ENCODE results near the gene GORASP1. TPM values are rescaled to one million over a fixed set of nuclear protein-coding genes. Genes with fewer than 3 reads are reported as not detected.

The GORASP1 gene
- total RNA-seq, 8 experiments from 2014 or later = 25.9 to 67.3 (median 38.2) TPM

DNA sequence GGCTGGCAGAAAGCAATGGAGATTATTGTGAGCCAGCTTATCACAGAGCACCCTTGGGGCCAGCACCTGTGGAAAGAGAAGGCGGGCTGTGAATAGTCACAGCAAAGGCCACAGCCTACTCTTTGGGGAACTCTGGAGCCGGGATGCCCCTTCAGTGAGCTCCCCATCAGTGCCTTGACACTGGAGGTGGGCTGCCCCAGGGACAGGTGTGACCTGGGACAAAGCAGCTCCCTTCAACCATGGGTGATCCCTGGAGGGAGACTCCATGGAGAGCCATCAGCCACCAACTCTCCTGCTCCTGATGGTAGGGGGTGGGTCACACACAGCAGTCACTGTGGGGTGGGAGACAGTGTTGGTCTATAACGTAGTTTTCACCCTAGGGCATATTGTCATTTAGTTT lies 5.9 kb upstream of the GORASP1 start:
- Histone ChIP-seq H3K4me3 (no peak overlapping the region), H3K27ac (no peak overlapping the region), H3K4me1 (replicated peaks in 1 of 2) (peaks cover 1 to 2% of the 10 kb centered on the region in 2 donors)
- no peak for ATAC-seq (replicated peaks in 6 of 8)
- WGBS, 10 experiments = 50 to 100% (median 83%) methylated on average over 1 to 3 of the region's 3 CpGs; no CpG with 5 or more reads in 3 of the 10 experiments
- in situ Hi-C loops (cut with MboI; ENCODE audit: low pct_unique_long_range_greater_than_20kb in 2 of 9, low sequenced_read_pairs in 9 of 9, unreplicated experiment in 9 of 9) = loop anchor here in 2 of 9 experiments (10.0 to 25.0 kb wide), 2 partner anchors 172 to 174 kb away; partner anchors contain the start of gene CX3CR1 (in 2 of the 2)

DNA sequence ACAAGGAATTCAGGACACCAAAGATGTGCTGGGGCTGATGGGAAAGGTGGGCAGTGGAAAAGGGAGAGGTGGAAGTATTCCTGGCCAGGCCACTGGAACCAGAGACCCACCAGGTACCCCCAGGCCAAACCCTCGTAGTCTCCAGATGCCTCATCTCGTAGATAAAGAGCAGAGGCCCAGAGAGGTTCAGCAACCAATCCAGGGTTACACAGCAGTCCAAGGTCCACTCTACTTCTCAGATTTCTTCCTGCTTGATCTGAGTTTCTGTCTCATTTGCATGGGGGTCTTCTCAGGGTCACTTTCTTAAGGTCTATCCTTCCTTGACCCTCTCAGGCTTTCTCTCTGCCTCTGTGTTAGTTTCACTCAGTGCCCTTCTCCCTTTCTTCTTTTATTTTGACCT lies 5.1 kb upstream of the GORASP1 start:
- in situ Hi-C loops (cut with MboI; ENCODE audit: low pct_unique_long_range_greater_than_20kb in 2 of 9, low sequenced_read_pairs in 9 of 9, unreplicated experiment in 9 of 9) = loop anchor here in 2 of 9 experiments (10.0 to 25.0 kb wide), 2 partner anchors 172 to 175 kb away; partner anchors contain the start of gene CX3CR1 (in 2 of the 2)
- WGBS, 10 experiments = 50 to 93% (median 66%) methylated on average over 1 to 2 of the region's 2 CpGs; no CpG with 5 or more reads in 6 of the 10 experiments
- no peak overlapping the region for H3K4me3 ChIP-seq
- peaks cover 2 to 3% of the 10 kb centered on the region in 2 donors for H3K4me1 ChIP-seq (replicated peaks in 1 of 2)
- ATAC-seq (replicated peaks in 6 of 8) = no peak
- H3K27ac ChIP-seq = no peak overlapping the region

DNA sequence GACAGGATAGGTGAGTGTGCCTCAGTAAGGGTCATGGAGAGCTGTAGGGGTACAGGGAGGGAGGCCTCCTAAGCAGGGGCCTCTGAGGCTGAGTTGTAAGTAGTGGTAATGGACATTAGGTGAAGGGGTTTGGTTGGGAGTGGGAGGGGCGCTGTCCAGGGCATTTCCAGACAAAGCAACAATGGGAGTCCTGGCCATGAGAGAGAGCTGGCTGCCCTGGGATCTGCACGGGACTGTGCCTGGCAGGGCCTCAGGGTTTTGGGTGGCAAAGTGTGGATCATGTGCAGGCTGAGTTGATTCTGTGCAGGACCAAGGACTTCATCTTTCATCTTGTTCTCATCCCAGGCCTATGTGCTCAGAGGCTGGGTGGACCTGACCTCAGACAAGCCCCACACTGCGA lies 4.7 kb upstream of the GORASP1 start:
- Histone ChIP-seq H3K27ac (no peak overlapping the region), H3K4me1 (replicated peaks in 1 of 2) (peaks cover 2 to 3% of the 10 kb centered on the region in 2 donors), H3K4me3 (no peak overlapping the region)
- in situ Hi-C loops (cut with MboI; ENCODE audit: low pct_unique_long_range_greater_than_20kb in 2 of 9, low sequenced_read_pairs in 9 of 9, unreplicated experiment in 9 of 9) = loop anchor here in 2 of 9 experiments (10.0 to 25.0 kb wide), 2 partner anchors 173 to 175 kb away; partner anchors contain the start of gene CX3CR1 (in 2 of the 2)
- no peak for ATAC-seq (replicated peaks in 6 of 8)
- WGBS, 10 experiments = 40 to 100% (median 72%) methylated on average over 1 to 3 of the region's 3 CpGs; no CpG with 5 or more reads in 7 of the 10 experiments

DNA sequence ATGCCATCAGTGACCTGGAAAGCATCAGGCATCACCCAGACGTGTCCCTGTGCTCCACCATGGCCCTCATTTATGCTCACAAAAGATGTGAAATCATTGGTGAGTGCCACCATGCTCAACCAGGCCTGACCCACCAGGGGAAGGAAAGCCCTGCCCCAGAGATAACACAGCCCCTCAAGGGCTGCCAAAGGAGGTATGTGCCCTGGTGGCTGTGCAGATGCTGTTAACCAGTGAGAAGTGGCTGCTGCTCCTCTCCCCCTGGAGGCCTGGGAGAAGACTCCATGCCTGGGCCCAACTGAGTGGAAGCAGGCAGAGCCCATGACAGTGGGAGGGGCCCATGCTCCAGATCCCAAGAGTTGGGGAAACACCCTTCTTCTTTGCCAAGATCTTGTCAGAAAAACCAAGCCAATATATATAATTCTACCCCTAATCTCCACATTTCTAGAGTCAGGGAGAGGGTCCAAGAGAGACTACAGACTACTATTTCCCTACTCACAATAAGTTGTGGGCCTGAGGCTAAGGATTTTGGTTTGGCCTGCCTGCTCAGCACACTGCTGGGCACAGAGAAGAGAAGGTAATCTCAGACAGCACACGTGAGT lies 2.7 kb upstream of the GORASP1 start:
- no peak overlapping the region for H3K4me3 ChIP-seq
- no peak for ATAC-seq (replicated peaks in 6 of 8)
- in situ Hi-C loops (cut with MboI; ENCODE audit: low pct_unique_long_range_greater_than_20kb in 2 of 9, low sequenced_read_pairs in 9 of 9, unreplicated experiment in 9 of 9) = loop anchor here in 2 of 9 experiments (10.0 to 25.0 kb wide), 2 partner anchors 175 to 177 kb away; partner anchors contain the start of gene CX3CR1 (in 2 of the 2)
- H3K4me1 ChIP-seq (replicated peaks in 1 of 2) = peaks cover 11 to 13% of the 10 kb centered on the region in 2 donors
- no peak overlapping the region for H3K27ac ChIP-seq
- WGBS, 10 experiments = 60% methylated on average over 1 of the region's 2 CpGs; no CpG with 5 or more reads in 9 of the 10 experiments

DNA sequence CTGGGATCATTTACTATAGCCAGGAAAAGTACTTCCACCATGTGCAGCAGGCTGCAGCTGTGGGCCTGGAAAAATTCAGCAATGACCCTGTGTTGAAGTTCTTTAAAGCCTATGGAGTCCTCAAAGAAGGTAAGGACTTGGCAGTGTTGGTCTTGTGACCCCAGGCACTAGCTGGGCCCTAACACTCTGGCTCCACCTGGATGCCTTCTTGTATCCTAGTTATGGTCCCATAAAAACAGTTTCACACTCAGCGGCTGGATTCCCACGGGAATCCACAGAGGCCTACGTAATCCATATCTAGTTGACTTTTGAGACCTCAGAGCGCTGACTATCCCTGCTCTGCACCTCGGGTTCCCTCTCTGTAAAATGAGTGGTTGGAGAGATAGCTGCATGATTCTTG lies 1.7 kb upstream of the GORASP1 start:
- 0 to 94% (median 79%) methylated on average over 1 to 4 of the region's 5 CpGs; no CpG with 5 or more reads in 4 of the 10 experiments for WGBS, 10 experiments
- ATAC-seq (replicated peaks in 6 of 8) = no peak
- in situ Hi-C loops (cut with MboI; ENCODE audit: low pct_unique_long_range_greater_than_20kb in 2 of 9, low sequenced_read_pairs in 9 of 9, unreplicated experiment in 9 of 9) = loop anchor here in 1 of 9 experiments (25.0 kb wide), 1 partner anchor 178 kb away; the partner anchor contains the start of gene CX3CR1
- peaks cover 11 to 14% of the 10 kb centered on the region in 2 donors for H3K4me1 ChIP-seq (replicated peaks in 1 of 2)
- H3K4me3 ChIP-seq = no peak overlapping the region
- no peak overlapping the region for H3K27ac ChIP-seq

DNA sequence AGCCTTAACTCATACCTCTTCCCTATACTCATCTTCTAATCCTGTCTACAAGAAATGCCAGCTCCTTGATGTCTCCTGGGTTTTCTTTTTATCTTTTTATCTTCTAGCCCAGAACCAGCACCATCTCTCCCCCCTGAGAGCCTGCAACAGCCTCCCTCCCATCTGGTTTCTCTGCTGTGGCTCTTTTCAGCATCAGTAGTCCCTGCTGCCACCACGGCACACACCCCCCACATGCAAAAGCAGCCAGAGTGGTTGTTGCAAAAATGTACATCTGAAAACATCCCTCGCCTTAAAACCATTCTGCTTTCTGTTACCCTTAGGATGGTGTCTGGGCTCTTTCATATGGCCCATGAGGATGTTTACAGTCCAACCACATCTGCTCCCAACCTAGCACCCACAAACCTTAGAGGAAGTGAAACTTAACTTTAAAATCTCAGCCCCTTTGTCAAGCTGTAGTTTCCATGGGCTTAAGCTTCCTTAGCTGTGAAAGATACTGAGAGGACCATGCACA lies 828 bp upstream of the GORASP1 start:
- 0 to 50% (median 0%) methylated on average over 1 to 2 of the region's 2 CpGs; no CpG with 5 or more reads in 3 of the 10 experiments for WGBS, 10 experiments

DNA sequence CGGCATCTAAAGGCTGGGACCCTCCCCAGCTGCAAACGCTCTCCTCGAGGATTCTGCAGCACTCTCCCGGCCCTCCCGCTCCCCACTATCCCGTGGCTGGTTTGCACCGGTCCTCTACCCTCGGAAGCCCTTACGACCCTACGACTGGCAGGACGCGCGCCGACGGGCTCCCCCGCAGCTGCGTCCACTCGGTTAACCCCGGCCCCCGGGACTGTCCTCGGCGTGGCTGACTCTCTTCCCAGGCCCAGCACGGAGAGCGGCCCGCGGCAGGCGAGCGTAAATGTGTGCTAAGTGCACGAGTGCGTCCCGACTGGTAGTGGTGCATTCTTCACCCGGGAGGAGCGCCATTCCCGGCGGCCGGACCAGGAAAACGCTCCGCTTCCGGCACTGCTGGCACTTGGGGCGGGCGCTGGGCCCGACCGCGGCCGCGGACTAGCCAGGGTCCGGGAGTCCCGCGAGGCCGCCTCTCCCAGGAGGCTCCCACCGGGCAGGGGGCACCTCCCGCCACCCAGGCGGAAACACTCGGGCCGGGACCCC lies 508 bp downstream of the GORASP1 start:
- Histone ChIP-seq H3K4me3 (peak overlapping the region; percentile 68 to 99 (median 89)), H3K27ac (peak overlapping the region; percentile 59 to 77), H3K4me1 (replicated peaks in 1 of 2) (peaks cover 11 to 14% of the 10 kb centered on the region in 2 donors)
- WGBS, 10 experiments = 0% methylated on average over 3 to 7 of the region's 55 CpGs; no CpG with 5 or more reads in 8 of the 10 experiments
- in situ Hi-C loops (cut with MboI; ENCODE audit: low pct_unique_long_range_greater_than_20kb in 2 of 9, low sequenced_read_pairs in 9 of 9, unreplicated experiment in 9 of 9) = loop anchor here in 1 of 9 experiments (25.0 kb wide), 1 partner anchor 180 kb away; the partner anchor contains the start of gene CX3CR1
- peak; percentile 43 to 66 (median 50) for ATAC-seq (replicated peaks in 6 of 8)

More for the DNA sequence above, 828 bp upstream of the GORASP1 start:
- no peak for ATAC-seq (replicated peaks in 6 of 8)
- Histone ChIP-seq H3K27ac (peak overlapping the region; percentile 59 to 77), H3K4me1 (replicated peaks in 1 of 2) (peaks cover 11 to 14% of the 10 kb centered on the region in 2 donors), H3K4me3 (peak overlapping the region; percentile 68 to 99 (median 89))
- in situ Hi-C loops (cut with MboI; ENCODE audit: low pct_unique_long_range_greater_than_20kb in 2 of 9, low sequenced_read_pairs in 9 of 9, unreplicated experiment in 9 of 9) = loop anchor here in 1 of 9 experiments (25.0 kb wide), 1 partner anchor 179 kb away; the partner anchor contains the start of gene CX3CR1

DNA sequence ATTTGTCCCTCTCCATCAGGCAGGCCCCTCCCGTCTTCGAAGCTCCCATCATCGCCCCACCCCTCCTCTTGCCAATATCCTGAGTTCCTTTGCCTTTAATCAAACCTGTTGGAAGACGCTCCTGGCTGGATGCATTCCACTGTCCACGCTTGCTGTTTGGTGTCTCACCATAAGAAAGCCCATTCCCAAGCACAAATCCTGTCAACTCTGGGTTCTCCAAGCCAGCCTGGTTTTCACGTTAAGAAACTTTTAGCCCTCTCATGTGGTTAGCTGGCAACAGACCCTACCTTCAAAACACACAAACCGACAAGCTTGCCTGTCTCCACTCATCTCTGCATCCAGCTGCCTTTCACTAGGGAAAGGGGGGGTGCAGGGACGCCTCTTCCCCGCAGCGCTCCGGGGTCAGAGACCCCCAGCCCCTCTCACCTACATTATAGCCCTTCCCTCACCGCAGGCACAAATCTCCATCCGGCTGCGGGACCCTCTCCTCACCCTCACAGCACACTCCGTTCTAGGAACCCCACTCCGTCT lies 1.1 kb downstream of the GORASP1 start:
- peak overlapping the region; percentile 59 to 77 for H3K27ac ChIP-seq
- WGBS, 10 experiments = 0 to 20% (median 3%) methylated on average over 1 to 6 of the region's 16 CpGs; no CpG with 5 or more reads in 2 of the 10 experiments
- in situ Hi-C loops (cut with MboI; ENCODE audit: low pct_unique_long_range_greater_than_20kb in 2 of 9, low sequenced_read_pairs in 9 of 9, unreplicated experiment in 9 of 9) = loop anchor here in 1 of 9 experiments (25.0 kb wide), 1 partner anchor 181 kb away; the partner anchor contains the start of gene CX3CR1
- peak overlapping the region; percentile 68 to 99 (median 89) for H3K4me3 ChIP-seq
- ATAC-seq (replicated peaks in 6 of 8) = no peak
- H3K4me1 ChIP-seq (replicated peaks in 1 of 2) = peaks cover 11 to 14% of the 10 kb centered on the region in 2 donors

DNA sequence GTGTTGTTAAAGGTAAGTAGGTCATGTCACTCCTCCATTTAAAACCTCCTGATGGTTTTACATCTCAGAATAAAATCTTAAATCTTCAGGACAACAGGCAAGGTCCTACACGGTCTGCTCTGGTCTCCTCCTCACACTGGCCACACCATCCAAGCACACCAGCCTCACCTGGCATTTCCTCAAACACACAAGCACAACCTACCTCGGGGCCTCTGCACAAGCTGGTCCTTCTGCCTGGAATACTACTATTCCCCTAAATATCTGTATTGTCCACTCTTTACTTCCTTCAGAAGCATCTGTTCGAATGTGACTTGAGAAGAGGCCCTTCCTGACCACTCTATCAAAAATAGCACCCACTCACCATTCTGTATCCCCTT lies 1.8 kb downstream of the GORASP1 start:
- Histone ChIP-seq H3K27ac (no peak overlapping the region), H3K4me1 (replicated peaks in 1 of 2) (peaks cover 11 to 14% of the 10 kb centered on the region in 2 donors), H3K4me3 (peak overlapping the region in 3 of 5 donors; percentile 68 to 89 (median 85))
- ATAC-seq (replicated peaks in 6 of 8) = no peak
- 80 to 100% (median 89%) methylated on average over 1 to 3 of the region's 3 CpGs; no CpG with 5 or more reads in 2 of the 10 experiments for WGBS, 10 experiments
- in situ Hi-C loops (cut with MboI; ENCODE audit: low pct_unique_long_range_greater_than_20kb in 2 of 9, low sequenced_read_pairs in 9 of 9, unreplicated experiment in 9 of 9) = loop anchor here in 1 of 9 experiments (25.0 kb wide), 1 partner anchor 182 kb away; the partner anchor contains the start of gene CX3CR1

DNA sequence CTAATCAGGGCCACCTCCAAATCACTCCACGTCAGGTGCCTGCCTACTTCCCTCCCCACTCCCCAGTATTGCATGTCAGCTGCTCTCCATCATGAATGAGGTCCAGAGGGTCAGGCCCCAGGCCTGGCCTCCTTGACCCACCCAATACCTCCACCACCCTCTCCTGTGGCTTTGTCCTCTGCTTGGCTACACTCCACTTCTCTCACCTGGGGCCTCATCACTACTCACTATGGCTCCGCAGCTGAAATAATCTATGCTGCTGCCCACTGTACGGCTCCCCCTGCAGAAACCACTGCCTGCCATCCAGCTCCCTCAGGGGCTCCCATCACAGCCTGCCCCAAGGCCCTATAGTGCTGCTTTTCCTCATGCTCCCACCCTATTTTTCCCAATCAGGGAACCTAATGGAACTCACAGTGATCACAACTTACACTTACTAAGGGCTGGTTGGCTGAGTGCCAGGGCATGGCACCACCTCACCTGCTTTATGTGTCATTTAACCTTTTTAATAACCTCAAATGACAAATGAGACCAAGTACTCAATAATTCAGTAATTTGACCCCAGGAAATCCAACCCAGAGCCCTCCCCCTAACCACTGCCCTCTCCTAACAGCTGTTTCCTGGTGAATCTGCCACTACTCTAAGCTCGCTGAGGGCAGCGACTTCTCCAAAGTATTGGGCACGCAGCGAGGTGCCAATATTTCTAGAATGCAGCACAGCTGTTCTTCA lies 2.3 kb downstream of the GORASP1 start:
- Histone ChIP-seq H3K4me3 (peak overlapping the region in 1 of 5 donors; percentile 68), H3K27ac (no peak overlapping the region), H3K4me1 (replicated peaks in 1 of 2) (peaks cover 11 to 14% of the 10 kb centered on the region in 2 donors)
- ATAC-seq (replicated peaks in 6 of 8) = no peak
- in situ Hi-C loops (cut with MboI; ENCODE audit: low pct_unique_long_range_greater_than_20kb in 2 of 9, low sequenced_read_pairs in 9 of 9, unreplicated experiment in 9 of 9) = loop anchor here in 1 of 9 experiments (25.0 kb wide), 1 partner anchor 182 kb away; the partner anchor contains the start of gene CX3CR1
- WGBS, 10 experiments = 93 to 100% (median 100%) methylated on average over 1 to 5 of the region's 7 CpGs; no CpG with 5 or more reads in 4 of the 10 experiments

DNA sequence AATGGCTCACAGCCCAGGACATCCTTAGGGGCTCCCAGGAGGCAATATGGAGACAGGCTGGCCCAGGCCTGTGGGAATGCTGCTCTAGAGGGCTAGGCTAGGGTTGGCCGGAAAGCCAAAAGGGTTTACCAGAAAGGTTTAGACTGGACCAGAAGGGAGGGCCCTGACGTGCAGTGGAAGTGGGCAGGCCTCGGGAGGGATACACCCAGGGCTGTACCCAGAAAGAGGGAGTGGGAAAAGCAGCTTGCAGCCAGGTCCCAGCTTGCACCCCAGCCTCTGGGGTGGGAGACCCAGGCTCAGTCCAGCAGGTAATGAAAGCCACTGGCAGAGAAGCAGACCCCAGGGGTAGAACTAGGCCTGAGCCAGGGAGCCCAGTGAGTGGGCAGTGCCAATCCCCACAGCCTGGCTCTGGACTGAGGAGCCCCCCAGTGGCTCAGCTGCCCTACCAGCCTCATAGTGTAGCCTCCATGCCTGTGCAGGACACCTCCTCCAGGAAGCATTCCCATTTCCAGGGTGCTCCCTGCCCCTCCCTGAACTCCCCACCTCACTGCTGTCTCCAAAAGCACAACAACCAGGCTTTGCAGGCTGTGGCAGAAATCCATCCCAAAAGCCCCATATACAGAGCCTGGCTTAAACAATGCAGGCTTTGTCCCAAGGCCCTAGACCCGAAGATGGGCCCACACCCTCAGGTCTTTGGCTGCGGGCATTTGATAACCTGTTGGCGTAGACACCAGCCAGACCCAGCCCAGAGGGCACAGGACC lies 3.5 kb downstream of the GORASP1 start:
- no peak overlapping the region for H3K27ac ChIP-seq
- in situ Hi-C loops (cut with MboI; ENCODE audit: low pct_unique_long_range_greater_than_20kb in 2 of 9, low sequenced_read_pairs in 9 of 9, unreplicated experiment in 9 of 9) = loop anchor here in 1 of 9 experiments (25.0 kb wide), 1 partner anchor 183 kb away; the partner anchor contains the start of gene CX3CR1
- no peak overlapping the region for H3K4me3 ChIP-seq
- no peak for ATAC-seq (replicated peaks in 6 of 8)
- H3K4me1 ChIP-seq (replicated peaks in 1 of 2) = peaks cover 11 to 14% of the 10 kb centered on the region in 2 donors
- 80 to 100% (median 95%) methylated on average over 1 to 4 of the region's 6 CpGs; no CpG with 5 or more reads in 6 of the 10 experiments for WGBS, 10 experiments

Measured in motor neuron (in vitro differentiated cells).